Activated CD8-positive, alpha-beta memory T cell treated with anti-CD3 and anti-CD28 coated beads, Interleukin-2, amount 50 U/mL, for 1 hour (primary cell): ENCODE data around the gene MCC.
"Not testable (repeated sequence)": the region's sequence is repeated elsewhere in the genome, so short reads cannot be mapped to it uniquely, and the experiment has no call there.

ENCODE experiments used
- DNase-seq: peaks from one replicate; pipeline ENCODE4 v3.0.0-alpha.2; 2020; ENCODE audit errors: extremely low read depth

Gene MCC

GRCh38 chr5:113084402-113085083 is 403.7 kb downstream of the MCC start:
- DNase-seq, result no peak

DNA sequence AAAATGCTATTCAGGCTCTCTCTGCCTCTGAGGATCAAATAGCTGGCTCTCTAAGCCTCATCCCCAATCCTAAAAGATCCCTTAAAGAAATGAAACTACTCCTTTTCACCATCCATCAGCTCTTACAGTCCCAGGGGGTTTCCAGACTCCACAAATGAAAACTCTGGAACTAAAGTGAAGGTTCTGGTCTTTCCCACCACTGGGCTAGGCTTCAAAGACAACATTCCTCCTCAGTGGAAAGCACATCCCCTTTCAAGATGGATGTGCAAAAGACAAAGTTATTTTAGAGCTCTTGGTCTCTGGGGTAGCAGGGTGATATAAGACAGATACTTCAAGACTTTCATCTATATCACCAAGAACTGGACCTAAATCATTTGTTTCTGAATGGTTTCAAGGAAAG is 404.8 kb downstream of the MCC start:
- DNase-seq, result no peak

- DNase-seq, result no peak
These were observed 405.7 kb downstream of the MCC start for GRCh38 chr5:113082547-113082905.

DNA sequence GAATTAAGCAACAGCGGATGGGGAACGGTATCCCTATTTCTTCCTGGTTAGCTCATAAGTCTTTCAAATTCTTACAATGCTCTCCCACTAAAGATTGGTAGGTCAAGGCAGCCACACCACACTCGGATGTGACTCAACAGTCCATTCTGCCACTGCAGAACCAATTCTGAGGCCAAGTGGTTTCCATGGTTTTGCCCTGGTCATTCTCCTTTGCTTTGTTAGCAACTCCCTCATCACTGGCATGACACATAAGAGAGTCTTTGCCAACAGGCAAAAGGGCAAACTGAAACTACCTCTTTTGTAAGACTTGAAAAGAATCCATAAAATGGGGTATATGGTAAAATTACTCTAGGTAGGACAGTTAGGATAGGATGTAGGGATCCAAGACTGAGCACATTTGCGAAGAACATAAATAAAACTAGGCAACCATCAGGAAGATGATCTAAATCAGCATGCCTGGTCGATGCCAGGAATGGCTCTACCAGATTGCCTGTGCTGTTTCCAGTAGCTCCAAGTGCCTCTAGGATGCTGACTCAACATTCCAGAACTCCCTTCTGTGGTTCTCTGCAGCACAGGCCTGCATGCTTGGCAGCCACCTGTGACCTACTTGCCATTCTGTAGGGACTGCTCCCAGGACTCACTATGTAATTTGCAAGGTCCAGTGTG is 406.2 kb downstream of the MCC start:
- no peak for DNase-seq

GRCh38 chr5:113081091-113081839 is 407.0 kb downstream of the MCC start:
- DNase-seq, result no peak

DNA sequence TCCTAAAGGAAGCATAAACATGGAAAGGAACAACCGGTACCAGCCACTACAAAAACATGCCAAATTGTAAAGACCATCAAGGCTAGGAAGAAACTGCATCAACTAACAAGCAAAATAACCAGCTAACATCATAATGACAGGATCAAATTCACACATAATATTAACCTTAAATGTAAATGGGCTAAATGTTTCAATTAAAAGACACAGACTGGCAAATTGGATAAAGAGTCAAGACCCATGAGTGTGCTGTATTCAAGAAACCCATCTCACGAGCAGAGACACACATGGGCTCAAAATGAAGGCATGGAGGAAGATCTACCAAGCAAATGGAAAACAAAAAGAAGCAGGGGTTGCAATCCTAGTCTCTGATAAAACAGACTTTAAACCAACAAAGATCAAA is 411.6 kb downstream of the MCC start:
- not testable (repeated sequence) for DNase-seq

- no peak for DNase-seq
These were observed 413.2 kb downstream of the MCC start for GRCh38 chr5:113075019-113075418.

DNA sequence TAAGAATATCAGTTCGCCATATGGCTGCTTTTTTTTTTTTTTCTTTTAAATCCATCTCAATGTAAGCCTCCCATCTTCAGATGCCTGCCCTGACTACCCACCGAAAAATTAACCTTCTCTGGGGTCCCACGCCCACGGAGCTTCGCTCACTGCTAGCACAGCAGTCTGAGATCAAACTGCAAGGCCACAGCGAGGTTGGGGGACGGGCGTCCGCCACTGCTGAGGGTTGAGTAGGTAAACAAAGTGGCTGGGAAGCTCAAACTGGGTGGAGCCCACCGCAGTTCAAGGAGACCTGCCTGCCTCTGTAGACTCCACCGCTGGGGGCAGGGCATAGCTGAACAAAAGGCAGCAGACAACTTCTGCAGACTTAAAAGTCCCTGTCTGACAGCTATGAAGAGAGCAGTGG is 414.6 kb downstream of the MCC start:
- peak; percentile 12 for DNase-seq

DNA sequence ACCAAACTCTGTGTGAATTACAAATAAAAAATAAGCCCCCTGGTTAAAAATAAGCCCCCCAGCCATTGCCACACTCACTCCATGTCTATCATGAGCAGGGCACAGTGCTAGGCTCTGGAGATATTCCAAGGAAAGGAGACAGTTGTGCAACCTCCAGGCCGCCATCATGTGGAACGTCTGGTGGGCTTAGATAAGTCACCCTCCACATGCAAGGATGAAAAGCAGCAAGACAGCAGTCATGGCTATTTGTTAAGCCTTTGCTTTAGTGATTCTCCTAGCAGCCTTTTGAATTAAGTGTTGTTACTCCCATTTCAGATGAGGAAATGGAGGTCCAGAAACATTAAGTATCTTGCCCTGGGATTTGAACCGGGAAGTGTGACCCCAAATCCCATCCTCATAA is 416.9 kb downstream of the MCC start:
- no peak for DNase-seq

DNA sequence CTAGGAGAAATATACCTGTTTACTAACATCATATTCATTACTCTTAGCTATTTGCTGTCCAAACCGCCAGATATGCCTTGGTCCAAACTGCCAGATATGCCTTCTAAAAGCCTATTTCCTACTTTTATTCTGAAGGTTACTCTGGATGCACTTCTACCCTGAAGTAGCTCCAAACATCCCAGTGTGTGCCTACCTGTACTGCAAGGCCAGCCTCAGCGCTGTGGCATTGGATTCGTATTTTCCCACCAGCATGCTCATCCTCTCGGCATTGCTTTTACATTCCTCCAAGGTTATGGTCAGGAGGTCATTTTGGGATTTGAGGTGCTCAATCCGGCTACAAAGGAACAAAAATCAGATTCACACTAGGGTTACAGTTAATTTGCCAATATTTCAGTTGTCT is 417.4 kb downstream of the MCC start:
- DNase-seq, result no peak

GRCh38 chr5:113068559-113068958 is 419.7 kb downstream of the MCC start:
- DNase-seq, result no peak

GRCh38 chr5:113067635-113068344 is 420.5 kb downstream of the MCC start:
- no peak for DNase-seq

- DNase-seq, result no peak
These were observed 422.6 kb downstream of the MCC start for GRCh38 chr5:113065626-113066025.

GRCh38 chr5:113064806-113065205 is 423.4 kb downstream of the MCC start:
- no peak for DNase-seq

DNA sequence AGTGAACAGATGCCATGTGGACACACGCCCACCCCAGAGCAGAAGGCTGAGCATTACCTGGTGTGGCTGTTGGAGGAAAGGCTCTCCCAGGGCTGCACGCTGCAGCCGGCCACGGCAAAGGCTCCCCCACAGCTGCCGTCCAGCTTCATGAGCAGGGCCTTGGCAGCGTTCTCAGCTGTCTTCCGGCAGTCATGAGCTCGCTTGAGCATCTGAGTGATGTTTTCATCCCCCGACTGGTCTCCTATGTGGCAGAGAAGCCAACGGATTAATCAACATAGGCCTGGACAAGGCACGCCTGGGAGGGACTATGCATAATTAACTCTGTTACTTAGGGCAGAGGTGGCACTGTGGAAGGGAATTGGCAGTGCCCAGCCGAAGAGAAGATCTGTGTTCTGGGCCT is 424.3 kb downstream of the MCC start:
- DNase-seq, result no peak

DNA sequence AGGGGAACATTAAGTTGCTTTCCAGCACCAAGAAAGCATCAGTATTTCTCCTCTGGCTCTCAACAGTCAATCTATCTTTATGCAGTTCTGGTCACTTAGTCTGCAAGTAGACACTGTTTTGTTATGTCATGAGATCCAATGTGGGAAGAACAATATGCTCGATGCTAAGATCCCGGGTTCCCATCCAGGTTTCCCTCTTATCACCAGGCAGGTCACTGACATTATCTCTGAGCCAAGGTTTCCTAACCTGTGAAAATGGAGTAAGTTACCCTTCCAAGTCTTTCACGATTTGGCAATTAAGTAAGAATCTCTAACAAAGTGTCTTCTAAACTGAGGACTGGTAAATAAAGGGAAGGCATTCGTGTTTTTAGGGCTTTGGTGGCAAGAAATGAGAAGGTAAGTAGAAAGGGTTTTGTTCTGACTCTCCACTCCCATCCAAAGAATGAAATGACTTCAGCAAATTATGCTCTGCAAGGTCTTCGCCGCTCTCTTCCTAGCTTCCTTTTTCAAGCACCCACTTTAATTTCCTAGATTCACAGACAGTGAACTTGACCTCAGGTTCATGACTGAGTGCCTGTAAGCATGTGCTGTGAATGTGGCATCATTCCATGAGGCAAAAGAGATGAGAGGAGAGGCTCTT is 425.3 kb downstream of the MCC start:
- no peak for DNase-seq

GRCh38 chr5:113061846-113062780 is 426.1 kb downstream of the MCC start:
- no peak for DNase-seq

GRCh38 chr5:113060408-113061025 is 427.7 kb downstream of the MCC start:
- DNase-seq, result no peak

DNA sequence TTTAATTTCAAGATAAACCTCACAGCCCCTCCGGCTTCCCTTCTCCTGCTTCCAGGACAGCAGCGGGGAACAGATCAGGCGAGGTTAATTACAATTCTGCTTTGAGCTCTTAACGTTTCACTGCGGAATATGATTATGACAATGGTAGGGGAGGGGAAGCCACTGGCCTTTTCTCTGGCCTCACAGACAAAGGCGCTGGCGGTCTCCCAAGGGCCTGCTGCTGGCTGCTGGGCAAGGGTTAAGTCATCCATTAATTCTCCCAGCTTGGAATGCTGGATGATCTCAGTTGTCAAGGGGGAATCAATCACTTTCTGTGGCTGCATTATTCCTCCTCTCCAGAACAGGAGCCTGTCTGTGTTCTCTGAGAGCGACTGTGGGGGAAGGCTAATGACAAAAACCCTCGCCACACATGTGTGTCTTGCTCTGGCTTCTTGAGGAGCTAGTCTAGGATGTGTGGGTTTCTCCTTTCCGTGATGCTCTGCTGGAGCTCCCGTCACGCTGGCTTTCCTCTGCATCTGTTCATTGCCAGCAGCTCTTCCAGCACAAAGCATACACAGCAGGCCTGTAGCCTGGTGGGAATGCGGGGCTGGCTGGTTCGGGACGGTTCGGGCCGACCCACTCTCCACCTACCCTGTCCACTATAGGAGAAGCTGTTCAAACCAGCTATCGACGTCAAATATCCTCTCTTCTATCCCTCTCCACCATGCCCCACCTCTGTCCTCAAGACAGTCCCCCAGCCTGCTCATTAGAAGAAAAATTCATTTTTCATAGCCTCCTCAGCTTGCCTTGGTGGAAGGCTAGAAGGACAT is 428.8 kb downstream of the MCC start:
- DNase-seq, result no peak
